Nephron (organoid): ENCODE data around the gene FAM114A1.

ENCODE experiments used
- H3K27ac Mint-ChIP-seq, 3 experiments: 2 replicates each; pipeline ENCODE4 v1.8.0; 2020; ENCODE audit warnings: mixed read lengths in 3 of 3, mild to moderate bottlenecking in 2 of 3, moderate library complexity in 1 of 3
- H3K27me3 Mint-ChIP-seq: 2 replicates; pipeline ENCODE4 v1.8.0; 2021; ENCODE audit warnings: low read depth, mild to moderate bottlenecking, moderate library complexity, mixed read lengths
- H3K36me3 Mint-ChIP-seq: 2 replicates; pipeline ENCODE4 v1.8.0; 2020; ENCODE audit warnings: low read depth, mixed read lengths
- H3K4me1 Mint-ChIP-seq: 2 replicates; pipeline ENCODE4 v1.8.0; 2020; ENCODE audit warnings: mixed read lengths
- H3K4me3 Mint-ChIP-seq, 3 experiments: 2 replicates each; pipeline ENCODE4 v1.8.0; 2020; ENCODE audit warnings: mild to moderate bottlenecking in 3 of 3, mixed read lengths in 3 of 3, moderate library complexity in 2 of 3
- H3K9me3 Mint-ChIP-seq: 2 replicates; pipeline ENCODE4 v1.8.0; 2020; ENCODE audit warnings: mixed read lengths
- TF ChIP-seq, protein P1 (sequence below), 3 experiments: fragments of 200-600 bp; sonication (generic); IDR thresholded peaks; one replicate each; pipeline ENCODE4 v1.5.0; 2021; ENCODE audit warnings: antibody characterized with exemption in 3 of 3; ENCODE audit not compliant: unreplicated experiment in 3 of 3

FAM114A1 gene

DNA sequence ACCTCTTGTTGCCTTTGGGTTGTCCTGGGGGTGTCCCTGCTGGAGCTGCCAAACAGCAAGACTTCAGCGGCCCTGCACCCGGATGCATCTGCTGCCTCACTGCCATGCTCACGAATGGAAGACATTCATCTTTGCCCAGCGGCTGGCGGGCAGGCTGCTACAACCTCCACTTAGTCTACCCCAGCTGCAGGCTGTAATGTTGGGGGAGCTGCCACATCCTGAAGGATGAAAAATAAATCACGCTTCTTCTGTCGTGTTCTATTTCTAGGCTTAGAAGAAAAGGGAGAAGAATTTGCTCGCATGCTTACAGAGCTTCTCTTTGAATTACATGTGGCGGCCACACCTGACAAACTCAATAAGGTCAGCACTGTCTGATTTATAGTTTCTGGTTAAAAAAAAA, 61.4 kb downstream of the FAM114A1 start:
- H3K27ac Mint-ChIP-seq, result peak overlapping the region in 2 of 3 experiments; percentile 25 to 70
- H3K9me3 Mint-ChIP-seq, result no peaks in the 10 kb centered on the region

GRCh38 chr4:38930204-38930603, 62.6 kb downstream of the FAM114A1 start:
- Mint-ChIP-seq H3K4me1 (peaks cover 24% of the 10 kb centered on the region), H3K27me3 (no peaks in the 10 kb centered on the region), H3K36me3 (peaks cover 63% of the 10 kb centered on the region), H3K27ac (peak overlapping the region in 2 of 3 experiments; percentile 25 to 67), H3K4me3 (no peak overlapping the region), H3K9me3 (no peaks in the 10 kb centered on the region)
- TF ChIP-seq, protein P1, sequence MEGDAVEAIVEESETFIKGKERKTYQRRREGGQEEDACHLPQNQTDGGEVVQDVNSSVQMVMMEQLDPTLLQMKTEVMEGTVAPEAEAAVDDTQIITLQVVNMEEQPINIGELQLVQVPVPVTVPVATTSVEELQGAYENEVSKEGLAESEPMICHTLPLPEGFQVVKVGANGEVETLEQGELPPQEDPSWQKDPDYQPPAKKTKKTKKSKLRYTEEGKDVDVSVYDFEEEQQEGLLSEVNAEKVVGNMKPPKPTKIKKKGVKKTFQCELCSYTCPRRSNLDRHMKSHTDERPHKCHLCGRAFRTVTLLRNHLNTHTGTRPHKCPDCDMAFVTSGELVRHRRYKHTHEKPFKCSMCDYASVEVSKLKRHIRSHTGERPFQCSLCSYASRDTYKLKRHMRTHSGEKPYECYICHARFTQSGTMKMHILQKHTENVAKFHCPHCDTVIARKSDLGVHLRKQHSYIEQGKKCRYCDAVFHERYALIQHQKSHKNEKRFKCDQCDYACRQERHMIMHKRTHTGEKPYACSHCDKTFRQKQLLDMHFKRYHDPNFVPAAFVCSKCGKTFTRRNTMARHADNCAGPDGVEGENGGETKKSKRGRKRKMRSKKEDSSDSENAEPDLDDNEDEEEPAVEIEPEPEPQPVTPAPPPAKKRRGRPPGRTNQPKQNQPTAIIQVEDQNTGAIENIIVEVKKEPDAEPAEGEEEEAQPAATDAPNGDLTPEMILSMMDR (IDR thresholded peaks at IDR 0.05; ENCODE audit: unreplicated experiment in 3 of 3), result no peak

More for the DNA sequence above, 61.4 kb downstream of the FAM114A1 start:
- H3K4me1 Mint-ChIP-seq, result peaks cover 24% of the 10 kb centered on the region
- no peak overlapping the region for H3K4me3 Mint-ChIP-seq
- H3K36me3 Mint-ChIP-seq, result peaks cover 51% of the 10 kb centered on the region
- TF ChIP-seq, protein P1 (IDR thresholded peaks at IDR 0.05; ENCODE audit: unreplicated experiment in 3 of 3), result no peak
- no peaks in the 10 kb centered on the region for H3K27me3 Mint-ChIP-seq

DNA sequence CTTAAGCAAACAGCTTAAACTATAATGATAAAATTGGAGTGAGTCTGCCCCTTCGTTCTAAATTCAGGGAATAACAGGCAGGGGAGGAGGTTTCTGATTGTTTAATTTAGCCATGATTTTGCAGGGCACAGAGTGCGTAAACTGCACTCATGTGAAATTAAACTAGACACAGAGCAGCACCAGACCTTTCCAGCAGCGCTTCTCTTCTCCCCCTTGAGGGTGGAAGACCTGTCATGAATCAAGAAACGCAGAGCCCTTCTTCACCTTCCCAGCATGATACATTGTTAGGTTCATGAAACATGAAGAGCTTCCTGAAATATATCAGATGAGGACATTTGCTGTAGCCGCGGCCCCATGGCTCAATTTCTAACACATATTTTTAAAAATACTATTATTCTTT, 63.1 kb downstream of the FAM114A1 start:
- TF ChIP-seq, protein P1 (IDR thresholded peaks at IDR 0.05; ENCODE audit: unreplicated experiment in 3 of 3), result no peak
- Mint-ChIP-seq H3K27ac (peak overlapping the region in 2 of 3 experiments; percentile 25 to 67), H3K4me1 (peaks cover 19% of the 10 kb centered on the region)

GRCh38 chr4:38931125-38931524, 63.5 kb downstream of the FAM114A1 start:
- Mint-ChIP-seq H3K4me3 (no peak overlapping the region), H3K27me3 (no peaks in the 10 kb centered on the region), H3K9me3 (no peaks in the 10 kb centered on the region), H3K36me3 (peaks cover 69% of the 10 kb centered on the region), H3K4me1 (peaks cover 15% of the 10 kb centered on the region), H3K27ac (no peak overlapping the region)
- TF ChIP-seq, protein P1 (IDR thresholded peaks at IDR 0.05; ENCODE audit: unreplicated experiment in 3 of 3), result no peak

More for the DNA sequence above, 63.1 kb downstream of the FAM114A1 start:
- Mint-ChIP-seq H3K27me3 (no peaks in the 10 kb centered on the region), H3K4me3 (no peak overlapping the region), H3K9me3 (no peaks in the 10 kb centered on the region), H3K36me3 (peaks cover 68% of the 10 kb centered on the region)

- Mint-ChIP-seq H3K4me3 (no peak overlapping the region), H3K9me3 (no peaks in the 10 kb centered on the region), H3K4me1 (peaks cover 2% of the 10 kb centered on the region), H3K27me3 (no peaks in the 10 kb centered on the region), H3K36me3 (peaks cover 66% of the 10 kb centered on the region), H3K27ac (no peak overlapping the region)
- TF ChIP-seq, protein P1 (IDR thresholded peaks at IDR 0.05; ENCODE audit: unreplicated experiment in 3 of 3), result no peak
Observed at GRCh38 chr4:38935391-38936073, 67.9 kb downstream of the FAM114A1 start.

DNA sequence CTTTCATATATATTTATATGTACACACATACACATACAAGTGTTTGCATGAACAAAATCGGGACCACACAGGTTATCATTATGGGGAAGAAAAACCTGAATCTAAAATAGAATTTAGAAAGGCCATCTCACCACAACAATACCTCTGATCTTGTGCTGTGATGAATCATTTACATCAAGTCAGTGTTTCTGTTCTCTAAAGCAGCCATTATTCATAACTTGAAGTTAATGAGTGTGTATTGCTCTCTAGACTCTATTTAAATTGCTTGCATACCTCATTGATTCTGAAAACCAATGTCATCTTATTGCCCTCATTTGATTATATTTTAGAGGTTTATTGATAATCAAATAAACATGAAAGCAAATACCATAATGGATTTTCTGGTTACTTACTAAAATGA, 71.6 kb downstream of the FAM114A1 start:
- TF ChIP-seq, protein P1 (IDR thresholded peaks at IDR 0.05; ENCODE audit: unreplicated experiment in 3 of 3), result no peak
- Mint-ChIP-seq H3K4me1 (peaks cover 19% of the 10 kb centered on the region), H3K4me3 (no peak overlapping the region), H3K27ac (no peak overlapping the region), H3K9me3 (no peaks in the 10 kb centered on the region), H3K36me3 (peaks cover 57% of the 10 kb centered on the region), H3K27me3 (no peaks in the 10 kb centered on the region)
